Measurements from ENCODE around the gene PLA2G15.

DNA sequence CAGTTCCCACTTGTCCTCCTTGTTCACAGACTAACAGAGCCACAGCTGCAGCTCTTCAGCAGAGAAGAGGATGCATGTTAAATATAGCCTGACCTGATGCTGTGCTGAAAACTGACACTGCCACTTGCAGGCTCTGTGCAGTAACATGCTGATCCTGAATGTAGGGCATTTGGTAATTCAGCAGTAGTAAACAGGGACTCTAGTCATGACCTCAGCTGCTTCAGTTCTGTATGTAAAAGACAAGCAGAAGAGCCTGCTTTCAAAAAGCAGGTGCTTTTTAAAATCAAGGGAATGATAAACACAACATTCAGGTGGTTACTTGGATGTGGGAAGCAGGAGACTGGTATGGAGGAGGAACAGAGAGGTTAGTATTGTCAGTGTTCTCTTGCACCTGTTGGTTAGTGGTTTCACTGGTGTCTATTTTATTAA lies 43.1 kb upstream of the PLA2G15 start:
- TF ChIP-seq EZH2phosphoT487 (conservative IDR thresholded peaks at IDR 0.05; ENCODE audit: low read length) (no peak), CTCF (IDR thresholded peaks at IDR 0.05; ENCODE audit: insufficient read depth, low read length, poor library complexity, severe bottlenecking) (no peak)
